Keratinocyte (primary cell): ENCODE measurements around the gene MIS18BP1.

ENCODE experiments used
- CTCF ChIP-seq, 3 experiments: IDR thresholded peaks in 1 of 3; conservative IDR thresholded peaks in 1 of 3; optimal IDR thresholded peaks in 1 of 3; 2 replicates in 2 of 3; 3 replicates in 1 of 3; pipeline versions ENCODE3 to v1.5.1; 2011; ENCODE audit warnings: low read length in 3 of 3, mild to moderate bottlenecking in 3 of 3, moderate library complexity in 2 of 3, control low read depth in 1 of 3, inconsistent platforms in 1 of 3; ENCODE audit not compliant: insufficient read depth in 2 of 3; ENCODE audit errors: extremely low read depth in 1 of 3
- EZH2 ChIP-seq: IDR thresholded peaks from one replicate; pipeline ENCODE4 v1.6.1; 2012; ENCODE audit warnings: inconsistent platforms, mild to moderate bottlenecking, low read length, moderate library complexity

DNA sequence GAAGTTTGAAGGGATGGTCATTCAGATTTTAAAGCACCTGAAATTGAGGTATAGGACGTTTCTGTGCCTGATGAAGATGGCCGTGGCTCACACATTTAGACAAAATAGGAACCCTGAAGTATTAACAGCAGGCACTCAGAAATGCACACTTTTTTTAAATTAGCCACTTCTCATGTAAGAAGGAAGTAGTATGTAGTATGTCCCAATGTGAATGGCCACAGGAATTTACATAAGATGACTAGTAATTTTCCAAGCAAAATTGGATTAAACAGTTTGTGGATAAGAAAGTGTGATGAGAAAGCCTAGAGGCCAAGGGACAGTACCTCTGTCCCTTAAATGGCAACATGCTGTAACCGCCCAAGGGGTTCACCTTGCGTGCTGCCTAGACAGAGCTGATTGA is 1.8 kb upstream of the MIS18BP1 start:
- TF ChIP-seq CTCF (optimal IDR thresholded peaks at IDR 0.05 in 1 of 3, IDR thresholded peaks at IDR 0.05 in 1 of 3, conservative IDR thresholded peaks at IDR 0.05 in 1 of 3; ENCODE audit: extremely low read depth in 1 of 3, insufficient read depth in 2 of 3, low read length in 3 of 3) (no peak), EZH2 (no peak)
